HEK293 (cell line): ENCODE measurements around the gene SARM1.

Experiments
- CTCF ChIA-PET: fragments of 350-600 bp; formaldehyde crosslinking; extraction: SDS; loops from one replicate; lab custom pipeline; 2021; ENCODE audit warnings: antibody characterized with exemption; lab: Yijun Ruan, JAX
- POLR2A ChIA-PET: fragments of 300-600 bp; formaldehyde crosslinking; extraction: SDS; loops from one replicate; lab custom pipeline; 2020; ENCODE audit warnings: antibody characterized with exemption, inconsistent platforms; lab: Yijun Ruan, JAX
- H3K27ac ChIP-seq: fragments of 200-500 bp; sonication (Bioruptor generic); 2 replicates; pipeline ENCODE4 v1.5.1; 2014; ENCODE audit warnings: low read depth, low read length, control low read depth, inconsistent platforms; ENCODE audit errors: extremely low read depth
- H3K36me3 ChIP-seq, 2 experiments: fragments of 200-500 bp in 1 of 2; sonication (Bioruptor generic) in 1 of 2; 1 replicate in 1 of 2; 2 replicates in 1 of 2; pipeline ENCODE4 v1.5.1; 2014 to 2017; ENCODE audit warnings: inconsistent platforms in 2 of 2, low read length in 2 of 2; ENCODE audit not compliant: control insufficient read depth in 2 of 2, insufficient read depth in 1 of 2
- H3K4me1 ChIP-seq: fragments of 200-500 bp; sonication (Bioruptor generic); 2 replicates; pipeline ENCODE4 v1.5.1; 2014; ENCODE audit warnings: mild to moderate bottlenecking, low read length, inconsistent platforms; ENCODE audit not compliant: control insufficient read depth, insufficient read depth
- H3K4me3 ChIP-seq: 2 replicates; pipeline ENCODE4 v1.5.1; 2011; ENCODE audit warnings: low read depth, mild to moderate bottlenecking, control low read depth, low read length, moderate library complexity
- H3K9me3 ChIP-seq: fragments of 200-500 bp; sonication (Bioruptor generic); 2 replicates; pipeline ENCODE4 v1.5.1; 2014; ENCODE audit warnings: low read depth, low read length, inconsistent platforms; ENCODE audit not compliant: control insufficient read depth, insufficient read depth
- OSR2 ChIP-seq: fragments of 450-650 bp; formaldehyde crosslinking; IDR thresholded peaks from 2 replicates; pipeline ENCODE4 v1.5.1; 2016; ENCODE audit warnings: missing biosample characterization, missing genetic modification characterization
- TCF7L2 ChIP-seq: IDR thresholded peaks from 2 replicates; pipeline ENCODE4 v1.6.1; 2011; ENCODE audit warnings: low read depth, mild to moderate bottlenecking, inconsistent platforms, low read length, moderate library complexity, borderline replicate concordance
- YY1 ChIP-seq: fragments of 450-650 bp; formaldehyde crosslinking; IDR thresholded peaks from 2 replicates; pipeline ENCODE4 v1.5.1; 2018; ENCODE audit warnings: missing biosample characterization, missing genetic modification characterization
- ZBTB17 ChIP-seq: fragments of 450-650 bp; formaldehyde crosslinking; IDR thresholded peaks from 2 replicates; pipeline ENCODE4 v1.5.1; 2016; ENCODE audit warnings: missing biosample characterization, missing genetic modification characterization
- ZNF174 ChIP-seq: fragments of 450-650 bp; formaldehyde crosslinking; IDR thresholded peaks from 2 replicates; pipeline ENCODE4 v1.5.0; 2017; ENCODE audit warnings: missing biosample characterization, mild to moderate bottlenecking, missing genetic modification characterization
- ZNF175 ChIP-seq: fragments of 450-650 bp; formaldehyde crosslinking; IDR thresholded peaks from 2 replicates; pipeline ENCODE4 v1.5.1; 2016; ENCODE audit warnings: missing biosample characterization, missing genetic modification characterization
- ZNF19 ChIP-seq: fragments of 450-650 bp; formaldehyde crosslinking; IDR thresholded peaks from 2 replicates; pipeline ENCODE4; 2016; ENCODE audit warnings: missing biosample characterization, missing genetic modification characterization, low read depth
- ZNF23 ChIP-seq: fragments of 450-650 bp; formaldehyde crosslinking; IDR thresholded peaks from 2 replicates; pipeline ENCODE4 v1.5.1; 2016; ENCODE audit warnings: missing biosample characterization, missing genetic modification characterization, borderline replicate concordance
- ZNF266 ChIP-seq: fragments of 450-650 bp; formaldehyde crosslinking; IDR thresholded peaks from 2 replicates; pipeline ENCODE4 v1.5.1; 2016; ENCODE audit warnings: missing biosample characterization, missing genetic modification characterization, low read depth
- ZNF335 ChIP-seq: fragments of 450-650 bp; formaldehyde crosslinking; conservative IDR thresholded peaks from 2 replicates; pipeline ENCODE4 v1.5.1; 2016; ENCODE audit warnings: missing biosample characterization, missing genetic modification characterization
- ZNF426 ChIP-seq: fragments of 450-650 bp; formaldehyde crosslinking; IDR thresholded peaks from 2 replicates; pipeline ENCODE4 v1.5.1; 2017; ENCODE audit warnings: missing biosample characterization, missing genetic modification characterization, mild to moderate bottlenecking, inconsistent platforms, moderate library complexity
- ZNF449 ChIP-seq: fragments of 450-650 bp; formaldehyde crosslinking; IDR thresholded peaks from 2 replicates; pipeline ENCODE4 v1.5.1; 2017; ENCODE audit warnings: missing biosample characterization, mild to moderate bottlenecking, missing genetic modification characterization, moderate library complexity
- ZNF544 ChIP-seq: fragments of 450-650 bp; formaldehyde crosslinking; IDR thresholded peaks from 2 replicates; pipeline ENCODE4 v1.5.0; 2017; ENCODE audit warnings: missing biosample characterization, missing genetic modification characterization
- ZNF610 ChIP-seq: fragments of 450-650 bp; formaldehyde crosslinking; IDR thresholded peaks from 2 replicates; pipeline ENCODE4 v1.5.1; 2016; ENCODE audit warnings: missing biosample characterization, missing genetic modification characterization, borderline replicate concordance
- ZNF623 ChIP-seq: fragments of 450-650 bp; formaldehyde crosslinking; IDR thresholded peaks from 2 replicates; pipeline ENCODE4 v1.5.1; 2016; ENCODE audit warnings: missing biosample characterization, missing genetic modification characterization
- ZNF704 ChIP-seq: fragments of 450-650 bp; formaldehyde crosslinking; IDR thresholded peaks from 2 replicates; pipeline ENCODE4 v1.5.1; 2016; ENCODE audit warnings: missing biosample characterization, missing genetic modification characterization
- ZNF843 ChIP-seq: fragments of 450-650 bp; formaldehyde crosslinking; IDR thresholded peaks from 2 replicates; pipeline ENCODE4 v1.5.1; 2016; ENCODE audit warnings: missing biosample characterization, missing genetic modification characterization
- ZSCAN4 ChIP-seq: fragments of 450-650 bp; formaldehyde crosslinking; IDR thresholded peaks from 2 replicates; pipeline ENCODE4 v1.5.1; 2017; ENCODE audit warnings: missing biosample characterization, missing genetic modification characterization

Gene SARM1

GRCh38 chr17:28330671-28331070, 40.8 kb upstream of the SARM1 start:
- no peak for TF ChIP-seq ZNF174 (tag by site-specific recombination)
- TF ChIP-seq ZNF544 = no peak
- no peak for TF ChIP-seq ZNF426 (tag by site-specific recombination)
- TF ChIP-seq ZNF449 (tag by site-specific recombination) = no peak
- TF ChIP-seq ZNF266 (tag by site-specific recombination) = no peak
- TF ChIP-seq YY1 (tag by site-specific recombination) = no peak
- no peak for TF ChIP-seq OSR2 (tag by site-specific recombination)
- TF ChIP-seq ZNF623 (tag by site-specific recombination) = no peak
- TF ChIP-seq TCF7L2 = no peak
- TF ChIP-seq ZNF19 = no peak
- no peak for TF ChIP-seq ZSCAN4 (tag by site-specific recombination)
- no peak for TF ChIP-seq ZBTB17 (tag by site-specific recombination)
- no peak for TF ChIP-seq ZNF704 (tag by site-specific recombination)
- TF ChIP-seq ZNF175 = no peak
- no peak for TF ChIP-seq ZNF610
- CTCF ChIA-PET = interaction anchor here (0.6 kb wide), 1 partner anchor 818 kb away, joined by 3 read pairs; no protein-coding TSS in a partner anchor
- Histone ChIP-seq H3K4me3 (no peak overlapping the region), H3K9me3 (no peaks in the 10 kb centered on the region), H3K36me3 (peaks cover 38 to 62% of the 10 kb centered on the region in 2 experiments), H3K27ac (no peak overlapping the region), H3K4me1 (peaks cover 8% of the 10 kb centered on the region)
- POLR2A ChIA-PET = interaction anchor here (1.2 to 2.3 kb wide), 3 partner anchors 9 to 27 kb away, joined by 3 to 8 read pairs (median 5); partner anchors contain the start of genes POLDIP2 and TMEM97

GRCh38 chr17:28331891-28332420, 39.5 kb upstream of the SARM1 start:
- Histone ChIP-seq H3K4me1 (peaks cover 14% of the 10 kb centered on the region), H3K27ac (no peak overlapping the region), H3K4me3 (no peak overlapping the region), H3K9me3 (no peaks in the 10 kb centered on the region), H3K36me3 (peaks cover 28 to 49% of the 10 kb centered on the region in 2 experiments)
- POLR2A ChIA-PET = interaction anchor here (1.2 to 2.3 kb wide), 3 partner anchors 11 to 26 kb away, joined by 3 to 8 read pairs (median 5); partner anchors contain the start of genes POLDIP2 and TMEM97
- CTCF ChIA-PET = no interaction called here
- TF ChIP-seq ZNF843 (tag by site-specific recombination) (no peak), ZNF335 (tag by site-specific recombination) (no peak)

- H3K4me3 ChIP-seq = no peak overlapping the region
- POLR2A ChIA-PET = interaction anchor here (1.4 kb wide), 1 partner anchor 24 kb away, joined by 5 read pairs; the partner anchor contains the start of gene POLDIP2
- peaks cover 16 to 37% of the 10 kb centered on the region in 2 experiments for H3K36me3 ChIP-seq
- no peak overlapping the region for H3K27ac ChIP-seq
- H3K4me1 ChIP-seq = peaks cover 14% of the 10 kb centered on the region
- no peaks in the 10 kb centered on the region for H3K9me3 ChIP-seq
- no peak for TF ChIP-seq ZNF544
- TF ChIP-seq ZNF449 (tag by site-specific recombination) = no peak
- peak; percentile 58; the same call in 1 of the 2 replicates for TF ChIP-seq ZSCAN4 (tag by site-specific recombination)
- no peak for TF ChIP-seq ZNF23 (tag by site-specific recombination)
- TF ChIP-seq, all 188 proteins: peak for 1
- CTCF ChIA-PET = interaction anchor here (0.7 to 1.0 kb wide), 4 partner anchors 11 to 332 kb away, joined by 3 to 8 read pairs (median 3); no protein-coding TSS in a partner anchor
Observed at GRCh38 chr17:28333083-28333746, 38.3 kb upstream of the SARM1 start.
